Activated naive CD4-positive, alpha-beta T cell treated with anti-CD3 and anti-CD28 coated beads, Interleukin-2, amount 10 ng/mL, durations not matched to agents 7 days and 5 days (primary cell): Measurements from ENCODE around the gene DUS2.

Experiments used
- CTCF ChIA-PET: fragments of 350-600 bp; sonication (Branson Sonifier 250); formaldehyde crosslinking; loops from one replicate; lab custom pipeline; 2021; ENCODE audit warnings: antibody characterized with exemption; lab: Charles Lee
- DNase-seq: peaks from one replicate; pipeline ENCODE4 v3.0.0-alpha.2; 2020
- H3K27ac Mint-ChIP-seq: one replicate; pipeline ENCODE4 v1.8.0; 2021; ENCODE audit warnings: mild to moderate bottlenecking, moderate library complexity, mixed read lengths
- H3K27me3 Mint-ChIP-seq: one replicate; pipeline ENCODE4 v1.8.0; 2021; ENCODE audit warnings: mild to moderate bottlenecking, mixed read lengths
- H3K36me3 Mint-ChIP-seq: one replicate; pipeline ENCODE4 v1.8.0; 2021; ENCODE audit warnings: mixed read lengths
- H3K4me1 Mint-ChIP-seq: one replicate; pipeline ENCODE4 v1.8.0; 2021; ENCODE audit warnings: mixed read lengths
- H3K4me3 Mint-ChIP-seq: one replicate; pipeline ENCODE4 v1.8.0; 2021; ENCODE audit warnings: mild to moderate bottlenecking, moderate library complexity, mixed read lengths
- H3K9me3 Mint-ChIP-seq: one replicate; pipeline ENCODE4 v1.8.0; 2021; ENCODE audit warnings: mixed read lengths

DUS2 gene

GRCh38 chr16:68069511-68070248, 46.6 kb downstream of the DUS2 start:
- H3K36me3 Mint-ChIP-seq, result peaks cover 48% of the 10 kb centered on the region
- peak; percentile 79 for DNase-seq

GRCh38 chr16:68070249-68070730, 47.2 kb downstream of the DUS2 start:
- Mint-ChIP-seq H3K27me3 (no peaks in the 10 kb centered on the region), H3K9me3 (no peaks in the 10 kb centered on the region), H3K27ac (peak overlapping the region; percentile 92), H3K4me1 (peaks cover 91% of the 10 kb centered on the region), H3K36me3 (peaks cover 52% of the 10 kb centered on the region), H3K4me3 (peak overlapping the region; percentile 49)
- CTCF ChIA-PET, result interaction anchor here (0.5 to 7.8 kb wide), 12 partner anchors 9 to 255 kb away, joined by 3 to 64 read pairs (median 4); partner anchors contain the start of gene NFATC3
- DNase-seq, result peak; percentile 37

More at GRCh38 chr16:68069511-68070248, 46.6 kb downstream of the DUS2 start:
- Mint-ChIP-seq H3K9me3 (no peaks in the 10 kb centered on the region), H3K4me3 (peak overlapping the region; percentile 49), H3K27ac (peak overlapping the region; percentile 92), H3K27me3 (no peaks in the 10 kb centered on the region), H3K4me1 (peaks cover 91% of the 10 kb centered on the region)
- CTCF ChIA-PET, result interaction anchor here (0.5 to 7.8 kb wide), 12 partner anchors 8 to 254 kb away, joined by 3 to 64 read pairs (median 4); partner anchors contain the start of gene NFATC3

- Mint-ChIP-seq H3K4me3 (peak overlapping the region; percentile 49), H3K4me1 (peaks cover 91% of the 10 kb centered on the region), H3K27ac (peak overlapping the region; percentile 92), H3K36me3 (peaks cover 59% of the 10 kb centered on the region), H3K27me3 (no peaks in the 10 kb centered on the region), H3K9me3 (no peaks in the 10 kb centered on the region)
- DNase-seq, result peak; percentile 42
- CTCF ChIA-PET, result interaction anchor here (0.6 to 7.8 kb wide), 13 partner anchors 9 to 293 kb away, joined by 3 to 64 read pairs (median 3); partner anchors contain the start of gene NFATC3
Measured at GRCh38 chr16:68070806-68071517, 47.9 kb downstream of the DUS2 start.

GRCh38 chr16:68071518-68071901, 48.4 kb downstream of the DUS2 start:
- peak overlapping the region; percentile 92 for H3K27ac Mint-ChIP-seq
- H3K4me3 Mint-ChIP-seq, result no peak overlapping the region
- H3K27me3 Mint-ChIP-seq, result no peaks in the 10 kb centered on the region
- peaks cover 91% of the 10 kb centered on the region for H3K4me1 Mint-ChIP-seq
- H3K36me3 Mint-ChIP-seq, result peaks cover 61% of the 10 kb centered on the region
- no peaks in the 10 kb centered on the region for H3K9me3 Mint-ChIP-seq
- CTCF ChIA-PET, result interaction anchor here (0.6 to 7.8 kb wide), 9 partner anchors 8 to 292 kb away, joined by 3 to 64 read pairs (median 8); partner anchors contain the start of gene NFATC3
- no peak for DNase-seq

- H3K36me3 Mint-ChIP-seq, result peaks cover 62% of the 10 kb centered on the region
- H3K27ac Mint-ChIP-seq, result no peak overlapping the region
- DNase-seq, result no peak
- H3K4me1 Mint-ChIP-seq, result peaks cover 90% of the 10 kb centered on the region
- H3K27me3 Mint-ChIP-seq, result no peaks in the 10 kb centered on the region
- H3K9me3 Mint-ChIP-seq, result no peaks in the 10 kb centered on the region
- CTCF ChIA-PET, result interaction anchor here (0.6 to 7.8 kb wide), 9 partner anchors 12 to 209 kb away, joined by 3 to 64 read pairs (median 5); partner anchors contain the start of gene NFATC3
- no peak overlapping the region for H3K4me3 Mint-ChIP-seq
Measured at GRCh38 chr16:68072038-68072695, 49.1 kb downstream of the DUS2 start.

GRCh38 chr16:68073902-68074760, 51.0 kb downstream of the DUS2 start:
- Mint-ChIP-seq H3K4me3 (peak overlapping the region; percentile 43), H3K27me3 (no peaks in the 10 kb centered on the region), H3K4me1 (peaks cover 92% of the 10 kb centered on the region), H3K27ac (peak overlapping the region; percentile 93), H3K36me3 (peaks cover 67% of the 10 kb centered on the region), H3K9me3 (no peaks in the 10 kb centered on the region)
- CTCF ChIA-PET, result interaction anchor here (0.7 to 7.8 kb wide), 9 partner anchors 9 to 255 kb away, joined by 3 to 64 read pairs (median 4); partner anchors contain the start of gene NFATC3
- no peak for DNase-seq

GRCh38 chr16:68074850-68075555, 51.9 kb downstream of the DUS2 start:
- peaks cover 92% of the 10 kb centered on the region for H3K4me1 Mint-ChIP-seq
- H3K27ac Mint-ChIP-seq, result peak overlapping the region; percentile 93
- no peaks in the 10 kb centered on the region for H3K27me3 Mint-ChIP-seq
- peak overlapping the region; percentile 43 for H3K4me3 Mint-ChIP-seq
- peaks cover 69% of the 10 kb centered on the region for H3K36me3 Mint-ChIP-seq
- DNase-seq, result peak; percentile 90
- CTCF ChIA-PET, result interaction anchor here (0.7 to 7.8 kb wide), 8 partner anchors 9 to 155 kb away, joined by 3 to 64 read pairs (median 4); partner anchors contain the start of gene NFATC3
- no peaks in the 10 kb centered on the region for H3K9me3 Mint-ChIP-seq

- no peak overlapping the region for H3K4me3 Mint-ChIP-seq
- CTCF ChIA-PET, result interaction anchor here (1.2 to 7.8 kb wide), 5 partner anchors 8 to 152 kb away, joined by 3 to 64 read pairs (median 5); partner anchors contain the start of gene NFATC3
- peak overlapping the region; percentile 84 for H3K27ac Mint-ChIP-seq
- H3K9me3 Mint-ChIP-seq, result no peaks in the 10 kb centered on the region
- DNase-seq, result no peak
- no peaks in the 10 kb centered on the region for H3K27me3 Mint-ChIP-seq
- H3K4me1 Mint-ChIP-seq, result peaks cover 89% of the 10 kb centered on the region
- H3K36me3 Mint-ChIP-seq, result peaks cover 68% of the 10 kb centered on the region
Measured at GRCh38 chr16:68075980-68076379, 52.9 kb downstream of the DUS2 start.

GRCh38 chr16:68076560-68076959, 53.5 kb downstream of the DUS2 start:
- Mint-ChIP-seq H3K4me1 (peaks cover 89% of the 10 kb centered on the region), H3K4me3 (no peak overlapping the region), H3K27me3 (no peaks in the 10 kb centered on the region), H3K36me3 (peaks cover 69% of the 10 kb centered on the region), H3K27ac (peak overlapping the region; percentile 84), H3K9me3 (no peaks in the 10 kb centered on the region)
- CTCF ChIA-PET, result interaction anchor here (0.9 to 7.8 kb wide), 4 partner anchors 7 to 152 kb away, joined by 3 to 64 read pairs (median 5); partner anchors contain the start of gene NFATC3
- DNase-seq, result no peak

- Mint-ChIP-seq H3K27me3 (no peaks in the 10 kb centered on the region), H3K36me3 (peaks cover 65% of the 10 kb centered on the region), H3K4me1 (peaks cover 89% of the 10 kb centered on the region), H3K27ac (peak overlapping the region; percentile 97), H3K9me3 (no peaks in the 10 kb centered on the region), H3K4me3 (no peak overlapping the region)
- CTCF ChIA-PET, result interaction anchor here (0.7 to 0.8 kb wide), 2 partner anchors 150 to 516 kb away, joined by 3 read pairs; partner anchors contain the start of gene CTCF
- DNase-seq, result no peak
Measured at GRCh38 chr16:68077866-68078700, 55.0 kb downstream of the DUS2 start.

- Mint-ChIP-seq H3K36me3 (peaks cover 66% of the 10 kb centered on the region), H3K4me1 (peaks cover 90% of the 10 kb centered on the region), H3K9me3 (no peaks in the 10 kb centered on the region), H3K27ac (peak overlapping the region; percentile 97), H3K4me3 (no peak overlapping the region), H3K27me3 (no peaks in the 10 kb centered on the region)
- DNase-seq, result no peak
- CTCF ChIA-PET, result interaction anchor here (1.1 to 2.1 kb wide), 2 partner anchors 9 to 89 kb away, joined by 3 to 12 read pairs; no protein-coding TSS in a partner anchor
Measured at GRCh38 chr16:68078701-68079375, 55.8 kb downstream of the DUS2 start.
